H1 (cell line): Measurements from ENCODE around the gene PPP1R12B.

Experiments
- ASH2L ChIP-seq: fragments of 200-600, 300-600 bp; sonication (generic); IDR thresholded peaks from one replicate; pipeline ENCODE4 v1.7.1; 2017; ENCODE audit warnings: low read length
- BRCA1 ChIP-seq: IDR thresholded peaks from 2 replicates; pipeline ENCODE4 v1.6.1; 2012; ENCODE audit warnings: low read depth, low read length, improper control_type of control experiment
- CEBPB ChIP-seq: IDR thresholded peaks from 2 replicates; pipeline ENCODE4 v1.6.1; 2012; ENCODE audit warnings: low read depth, low read length
- CREB1 ChIP-seq: IDR thresholded peaks from 2 replicates; pipeline ENCODE4 v1.6.1; 2012; ENCODE audit warnings: inconsistent platforms
- CTCF ChIP-seq, 3 experiments: IDR thresholded peaks; 1 replicate in 2 of 3; 2 replicates in 1 of 3; pipeline versions ENCODE4 v1.5.1 to v1.6.1; 2011; ENCODE audit warnings: low read length in 3 of 3, mild to moderate bottlenecking in 3 of 3, inconsistent platforms in 2 of 3, low read depth in 1 of 3, moderate library complexity in 1 of 3; ENCODE audit not compliant: insufficient read depth in 1 of 3; ENCODE audit errors: control extremely low read depth in 1 of 3
- EGR1 ChIP-seq: IDR thresholded peaks from 2 replicates; pipeline ENCODE4 v1.6.1; 2011; ENCODE audit warnings: low read depth, low read length, borderline replicate concordance
- HDAC6 ChIP-seq: IDR thresholded peaks from one replicate; pipeline ENCODE4 v1.7.1; 2012; ENCODE audit warnings: low read depth, mild to moderate bottlenecking, inconsistent platforms, low read length, moderate library complexity
- POLR2AphosphoS5 ChIP-seq: IDR thresholded peaks from 2 replicates; pipeline ENCODE4 v1.6.1; 2011; ENCODE audit warnings: low read depth, low read length
- POU5F1 ChIP-seq: IDR thresholded peaks from 2 replicates; pipeline ENCODE4 v1.6.1; 2011; ENCODE audit warnings: low read depth, mild to moderate bottlenecking, low read length, moderate library complexity
- TAF1 ChIP-seq: IDR thresholded peaks from 2 replicates; pipeline ENCODE4 v1.6.1; 2011; ENCODE audit warnings: mild to moderate bottlenecking, low read depth, low read length

GRCh38 chr1:202622388-202622787 lies 273.9 kb downstream of the PPP1R12B start:
- TF ChIP-seq EGR1 (no peak), POLR2AphosphoS5 (no peak), HDAC6 (no peak), TAF1 (no peak), CTCF (IDR thresholded peaks at IDR 0.05; ENCODE audit: control extremely low read depth in 1 of 3, insufficient read depth in 1 of 3, low read depth in 1 of 3, low read length in 3 of 3) (no peak), CREB1 (no peak), ASH2L (no peak), POU5F1 (no peak), CEBPB (no peak), BRCA1 (no peak)
